RWPE2 (cell line): Measurements from ENCODE around the gene PRKCE.

Experiments
- ATAC-seq: fragments of 200-7000 bp; cut with Tn5 transposase; 3 replicates; pipeline ENCODE4 v1.9.1; 2021; ENCODE audit warnings: low read depth
- DNase-seq: peaks from one replicate; pipeline ENCODE4 v3.0.0-alpha.2; 2020; ENCODE audit warnings: low spot score
- H3K27ac ChIP-seq: fragments of 450-650 bp; 2 replicates; pipeline ENCODE4 v1.5.1; 2017; ENCODE audit warnings: mild to moderate bottlenecking; ENCODE audit not compliant: poor library complexity, severe bottlenecking
- H3K27me3 ChIP-seq: fragments of 250-450 bp; sonication (Bioruptor Pico); 2 replicates; pipeline ENCODE4 v1.5.1; 2021; ENCODE audit warnings: mild to moderate bottlenecking, moderate library complexity; ENCODE audit not compliant: insufficient read depth, poor library complexity, severe bottlenecking
- H3K36me3 ChIP-seq: fragments of 250-450 bp; sonication (Bioruptor Pico); 2 replicates; pipeline ENCODE4 v1.5.1; 2020; ENCODE audit warnings: low read depth, mild to moderate bottlenecking, moderate library complexity
- H3K4me1 ChIP-seq: fragments of 250-450 bp; sonication (Bioruptor Pico); 2 replicates; pipeline ENCODE4 v1.5.1; 2021; ENCODE audit warnings: mild to moderate bottlenecking, moderate library complexity; ENCODE audit not compliant: insufficient read depth, poor library complexity, severe bottlenecking
- H3K4me3 ChIP-seq: fragments of 250-450 bp; sonication (Bioruptor Pico); 2 replicates; pipeline ENCODE4 v1.5.1; 2021; ENCODE audit warnings: mild to moderate bottlenecking, moderate library complexity; ENCODE audit not compliant: severe bottlenecking
- H3K9me3 ChIP-seq: fragments of 250-450 bp; sonication (Bioruptor Pico); 2 replicates; pipeline ENCODE4 v1.5.1; 2021; ENCODE audit warnings: mild to moderate bottlenecking, moderate library complexity; ENCODE audit not compliant: severe bottlenecking
- CTCF ChIP-seq: fragments of 450-650 bp; IDR thresholded peaks from one replicate; pipeline ENCODE4 v1.5.1; 2017; ENCODE audit warnings: mild to moderate bottlenecking, moderate library complexity; ENCODE audit not compliant: poor library complexity, severe bottlenecking

The PRKCE gene

DNA sequence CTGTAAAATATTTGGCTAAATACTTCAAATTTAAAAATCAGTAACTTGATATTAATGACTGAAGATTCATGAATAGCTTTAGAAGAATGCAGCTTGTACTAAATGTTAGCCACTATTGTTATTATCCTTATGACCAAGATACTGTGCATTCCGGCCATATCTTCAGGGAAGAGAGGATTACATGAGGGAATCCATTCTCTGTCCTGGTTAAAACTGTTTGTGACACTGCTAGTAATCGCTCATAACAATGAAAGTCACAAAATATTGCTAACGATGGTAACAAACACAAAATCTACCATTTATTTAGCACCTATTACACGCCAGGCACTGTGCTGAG, 217.7 kb downstream of the PRKCE start:
- no peak overlapping the region for H3K27ac ChIP-seq

GRCh38 chr2:45871025-45871424, 219.6 kb downstream of the PRKCE start:
- H3K4me3 ChIP-seq, result no peak overlapping the region
- no peaks in the 10 kb centered on the region for H3K27me3 ChIP-seq
- H3K4me1 ChIP-seq, result no peaks in the 10 kb centered on the region
- no peaks in the 10 kb centered on the region for H3K36me3 ChIP-seq
- DNase-seq, result no peak
- no peak overlapping the region for H3K27ac ChIP-seq
- ATAC-seq, result no peak
- no peak for TF ChIP-seq CTCF
- no peaks in the 10 kb centered on the region for H3K9me3 ChIP-seq

More for the DNA sequence above, 217.7 kb downstream of the PRKCE start:
- no peaks in the 10 kb centered on the region for H3K27me3 ChIP-seq
- no peaks in the 10 kb centered on the region for H3K36me3 ChIP-seq
- no peak for DNase-seq
- no peaks in the 10 kb centered on the region for H3K4me1 ChIP-seq
- 0 out of 3 replicates have a peak, but pooled peaks have one; percentile 46 for ATAC-seq
- no peaks in the 10 kb centered on the region for H3K9me3 ChIP-seq
- no peak overlapping the region for H3K4me3 ChIP-seq
- no peak for TF ChIP-seq CTCF

DNA sequence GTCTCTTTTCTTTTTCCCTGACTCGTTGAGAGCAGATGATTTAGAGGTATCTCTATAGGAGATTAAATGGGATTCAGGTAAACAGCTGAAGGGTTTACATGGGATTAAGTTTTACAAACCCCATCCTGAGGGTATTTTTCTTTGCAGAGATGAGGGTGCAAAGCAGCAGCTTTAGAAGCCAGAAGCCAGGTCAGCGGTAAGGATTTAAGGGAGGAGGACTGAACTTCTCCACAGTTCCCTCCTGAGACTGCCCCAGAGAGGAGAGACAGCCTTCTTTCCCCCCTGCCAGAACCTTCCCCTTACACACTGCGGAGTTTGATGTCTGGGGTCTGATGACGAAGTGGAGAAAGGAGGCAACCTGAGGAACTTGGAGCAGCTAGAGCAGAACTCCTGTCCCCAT, 220.1 kb downstream of the PRKCE start:
- DNase-seq (no peak), ATAC-seq (no peak)
- Histone ChIP-seq H3K27me3 (no peaks in the 10 kb centered on the region), H3K9me3 (no peaks in the 10 kb centered on the region), H3K4me3 (no peak overlapping the region), H3K36me3 (no peaks in the 10 kb centered on the region), H3K27ac (no peak overlapping the region), H3K4me1 (no peaks in the 10 kb centered on the region)
- no peak for TF ChIP-seq CTCF

DNA sequence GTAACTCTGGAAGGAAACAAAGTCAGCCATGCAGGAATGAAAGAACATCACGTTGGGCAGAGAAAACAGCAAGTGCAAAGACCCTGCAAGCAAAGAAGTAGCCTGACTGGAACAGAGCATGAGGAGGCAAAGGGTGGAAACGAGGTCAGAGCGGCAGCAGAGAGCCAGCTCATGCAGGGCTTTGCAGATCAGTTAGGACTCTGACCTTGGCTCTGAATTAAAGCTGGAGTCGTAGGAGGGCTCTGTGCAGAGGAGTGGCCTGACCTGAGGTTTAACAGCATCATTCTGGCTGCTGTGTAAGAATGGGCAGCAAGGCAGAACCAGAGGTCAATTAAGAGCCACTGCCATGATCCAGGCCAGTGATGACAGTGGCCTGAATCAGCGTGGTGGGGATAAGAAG, 220.7 kb downstream of the PRKCE start:
- Histone ChIP-seq H3K9me3 (peaks cover 4% of the 10 kb centered on the region), H3K27ac (no peak overlapping the region), H3K4me1 (no peaks in the 10 kb centered on the region), H3K36me3 (no peaks in the 10 kb centered on the region), H3K27me3 (no peaks in the 10 kb centered on the region), H3K4me3 (no peak overlapping the region)
- no peak for TF ChIP-seq CTCF
- DNase-seq (no peak), ATAC-seq (no peak)

GRCh38 chr2:45874344-45874743, 222.9 kb downstream of the PRKCE start:
- no peak for DNase-seq
- no peaks in the 10 kb centered on the region for H3K27me3 ChIP-seq
- no peak for ATAC-seq
- H3K4me1 ChIP-seq, result no peaks in the 10 kb centered on the region
- no peak for TF ChIP-seq CTCF
- H3K27ac ChIP-seq, result no peak overlapping the region
- no peak overlapping the region for H3K4me3 ChIP-seq
- H3K9me3 ChIP-seq, result peaks cover 4% of the 10 kb centered on the region
- no peaks in the 10 kb centered on the region for H3K36me3 ChIP-seq
